ENCODE measurements around the gene ADPRHL1.

Gene ADPRHL1

GRCh38 chr13:113479179-113479578 is 25.9 kb upstream of the ADPRHL1 start:
- Histone ChIP-seq H3K79me2 (ENCODE audit: low read length) (peaks cover 14% of the 10 kb centered on the region), H3K4me3 (ENCODE audit: low read length) (no peak overlapping the region), H2AFZ (ENCODE audit: low read length) (no peak overlapping the region), H3K27me3 (replicated peaks; ENCODE audit: insufficient read depth, low read length) (no peaks in the 10 kb centered on the region), H3K9ac (ENCODE audit: low read length) (no peak overlapping the region), H3K27ac (ENCODE audit: low read length) (no peak overlapping the region), H3K9me3 (replicated peaks; ENCODE audit: insufficient read depth, low read length) (no peaks in the 10 kb centered on the region), H3K9me2 (replicated peaks; ENCODE audit: insufficient read depth, low read length) (no peaks in the 10 kb centered on the region), H3K4me2 (ENCODE audit: low read depth, low read length) (no peak overlapping the region), H3K4me1 (ENCODE audit: low read length) (no peaks in the 10 kb centered on the region), H3F3A (ENCODE audit: insufficient read depth, low read length) (no peaks in the 10 kb centered on the region), H4K20me1 (ENCODE audit: insufficient read depth, low read length) (no peaks in the 10 kb centered on the region), H3K36me3 (replicated peaks; ENCODE audit: insufficient read depth, low read length) (peaks cover 2% of the 10 kb centered on the region)
- no peak for TF ChIP-seq EZH2 (optimal IDR thresholded peaks at IDR 0.05; ENCODE audit: low read depth, low read length)
- TF ChIP-seq EZH2phosphoT487 (IDR thresholded peaks at IDR 0.05; ENCODE audit: low read length), result no peak
- no peak for TF ChIP-seq CTCF (IDR thresholded peaks at IDR 0.05; ENCODE audit: low read length)
- DNase-seq, result no peak

GRCh38 chr13:113477724-113478123 is 24.4 kb upstream of the ADPRHL1 start:
- TF ChIP-seq EZH2phosphoT487 (IDR thresholded peaks at IDR 0.05; ENCODE audit: low read length) (no peak), EZH2 (optimal IDR thresholded peaks at IDR 0.05; ENCODE audit: low read depth, low read length) (no peak), CTCF (IDR thresholded peaks at IDR 0.05; ENCODE audit: low read length) (no peak)
- Histone ChIP-seq H2AFZ (ENCODE audit: low read length) (no peak overlapping the region), H3K4me1 (ENCODE audit: low read length) (no peaks in the 10 kb centered on the region), H3K79me2 (ENCODE audit: low read length) (0 out of 2 replicates have a peak, but pooled peaks cover 2% of the 10 kb centered on the region), H3K9me2 (replicated peaks; ENCODE audit: insufficient read depth, low read length) (no peaks in the 10 kb centered on the region), H3K9me3 (replicated peaks; ENCODE audit: insufficient read depth, low read length) (no peaks in the 10 kb centered on the region), H4K20me1 (ENCODE audit: insufficient read depth, low read length) (no peaks in the 10 kb centered on the region), H3K4me3 (ENCODE audit: low read length) (no peak overlapping the region), H3K27ac (ENCODE audit: low read length) (no peak overlapping the region), H3K9ac (ENCODE audit: low read length) (no peak overlapping the region), H3K27me3 (replicated peaks; ENCODE audit: insufficient read depth, low read length) (no peaks in the 10 kb centered on the region), H3K36me3 (replicated peaks; ENCODE audit: insufficient read depth, low read length) (no peaks in the 10 kb centered on the region; the same call in none of the 2 replicates), H3K4me2 (ENCODE audit: low read depth, low read length) (no peak overlapping the region), H3F3A (ENCODE audit: insufficient read depth, low read length) (no peaks in the 10 kb centered on the region)
- DNase-seq, result no peak

DNA sequence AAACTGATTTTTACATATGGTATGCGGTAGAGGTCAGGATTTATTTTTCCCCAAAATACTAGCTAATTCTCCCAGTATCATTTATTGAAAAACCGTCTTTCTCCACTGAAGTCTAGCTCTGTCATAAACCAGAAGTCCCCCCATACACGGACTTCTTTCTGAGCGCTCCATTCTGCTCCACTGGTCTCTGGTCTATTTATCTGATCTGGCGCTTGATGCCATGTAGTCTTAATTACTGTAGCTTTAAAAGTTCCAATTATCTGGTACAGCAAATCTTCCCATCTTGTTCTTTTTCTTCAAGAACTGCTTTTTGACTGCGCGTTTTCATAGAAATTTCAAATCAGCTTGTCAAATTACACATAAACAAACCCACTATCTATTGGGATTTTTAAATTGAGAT is 23.5 kb upstream of the ADPRHL1 start:
- no peaks in the 10 kb centered on the region for H3K9me3 ChIP-seq (replicated peaks; ENCODE audit: insufficient read depth, low read length)
- no peak for DNase-seq
- H3K27me3 ChIP-seq (replicated peaks; ENCODE audit: insufficient read depth, low read length), result no peaks in the 10 kb centered on the region
- no peaks in the 10 kb centered on the region for H3F3A ChIP-seq (ENCODE audit: insufficient read depth, low read length)
- no peak overlapping the region for H3K27ac ChIP-seq (ENCODE audit: low read length)
- no peaks in the 10 kb centered on the region for H3K9me2 ChIP-seq (replicated peaks; ENCODE audit: insufficient read depth, low read length)
- no peak for TF ChIP-seq EZH2 (optimal IDR thresholded peaks at IDR 0.05; ENCODE audit: low read depth, low read length)
- no peak for TF ChIP-seq CTCF (IDR thresholded peaks at IDR 0.05; ENCODE audit: low read length)
- TF ChIP-seq EZH2phosphoT487 (IDR thresholded peaks at IDR 0.05; ENCODE audit: low read length), result no peak
- no peak overlapping the region for H2AFZ ChIP-seq (ENCODE audit: low read length)
- H3K79me2 ChIP-seq (ENCODE audit: low read length), result 0 out of 2 replicates have a peak, but pooled peaks cover 2% of the 10 kb centered on the region
- no peak overlapping the region for H3K4me3 ChIP-seq (ENCODE audit: low read length)
- no peaks in the 10 kb centered on the region; the same call in none of the 2 replicates for H3K36me3 ChIP-seq (replicated peaks; ENCODE audit: insufficient read depth, low read length)
- H3K4me2 ChIP-seq (ENCODE audit: low read depth, low read length), result no peak overlapping the region
- no peak overlapping the region for H3K9ac ChIP-seq (ENCODE audit: low read length)
- no peaks in the 10 kb centered on the region for H3K4me1 ChIP-seq (ENCODE audit: low read length)
- no peaks in the 10 kb centered on the region for H4K20me1 ChIP-seq (ENCODE audit: insufficient read depth, low read length)

Measured in MM.1S (cell line).